PC-9 (cell line): ENCODE results near the gene EP400. TPM values are rescaled to one million over a fixed set of nuclear protein-coding genes. Genes with fewer than 3 reads are reported as not detected.

Experiments used
- BruUV-seq: library from RNA; stranded (reverse); fragments of 400-500 nt; replicated peaks from 2 replicates; lab custom pipeline; 2021; lab: Mats Ljungman, UMichigan
- CTCF ChIA-PET: fragments of 300-600 bp; sonication (Branson Sonifier 250); formaldehyde crosslinking; loops from one replicate; lab custom pipeline; 2022; ENCODE audit warnings: antibody characterized with exemption; lab: Charles Lee
- POLR2A ChIA-PET: fragments of 300-600 bp; sonication (Branson Sonifier 250); formaldehyde crosslinking; loops from one replicate; lab custom pipeline; 2022; ENCODE audit warnings: antibody characterized with exemption; ENCODE audit not compliant: unreplicated experiment; lab: Charles Lee
- DNase-seq, 2 experiments: peaks; one replicate each; pipeline versions ENCODE4 v3.0.0 to v3.0.0-alpha.2; 2015 to 2022; ENCODE audit warnings: mixed read lengths in 1 of 2
- H2AFZ ChIP-seq: fragments of 200-600 bp; sonication (generic); 2 replicates; pipeline ENCODE4 v1.8.1; 2017; ENCODE audit warnings: antibody characterized with exemption
- H3F3A ChIP-seq: fragments of 200-600 bp; sonication (generic); 2 replicates; pipeline ENCODE4 v1.8.1; 2017; ENCODE audit warnings: antibody characterized with exemption, mild to moderate bottlenecking, low read depth; ENCODE audit not compliant: insufficient read depth
- H3K27ac ChIP-seq: fragments of 200-600 bp; sonication (generic); 2 replicates; pipeline ENCODE4 v1.6.1; 2016; ENCODE audit warnings: mixed run types
- H3K27me3 ChIP-seq: fragments of 200-600 bp; sonication (generic); 2 replicates; pipeline ENCODE4 v1.6.1; 2016; ENCODE audit warnings: low read depth, mixed run types; ENCODE audit not compliant: insufficient read depth
- H3K36me3 ChIP-seq: fragments of 200-600 bp; sonication (generic); 2 replicates; pipeline ENCODE4 v1.6.1; 2016; ENCODE audit warnings: low read depth, mixed run types
- H3K4me1 ChIP-seq: fragments of 200-600 bp; sonication (generic); replicated peaks from 2 replicates; pipeline ENCODE4 v1.6.1; 2016; ENCODE audit warnings: mixed run types; ENCODE audit not compliant: insufficient read depth
- H3K4me2 ChIP-seq: fragments of 200-600 bp; sonication (generic); 2 replicates; pipeline ENCODE4 v1.6.1; 2017; ENCODE audit warnings: mixed run types
- H3K4me3 ChIP-seq: fragments of 200-600 bp; sonication (generic); 2 replicates; pipeline ENCODE4 v1.6.1; 2016; ENCODE audit warnings: mixed run types
- H3K79me2 ChIP-seq: fragments of 200-600 bp; sonication (generic); 2 replicates; pipeline ENCODE4 v1.6.1; 2017; ENCODE audit warnings: low read depth, mixed run types
- H3K9me2 ChIP-seq: fragments of 200-600 bp; sonication (generic); 2 replicates; pipeline ENCODE4 v1.8.1; 2017; ENCODE audit warnings: mild to moderate bottlenecking; ENCODE audit not compliant: insufficient read depth
- H3K9me3 ChIP-seq: fragments of 200-600 bp; sonication (generic); 2 replicates; pipeline ENCODE4 v1.8.1; 2016; ENCODE audit warnings: low read depth; ENCODE audit not compliant: insufficient read depth
- H4K20me1 ChIP-seq: fragments of 200-600 bp; sonication (generic); 2 replicates; pipeline ENCODE4 v1.8.1; 2017; ENCODE audit not compliant: insufficient read depth
- CTCF ChIP-seq: fragments of 200-600 bp; sonication (generic); conservative IDR thresholded peaks from 2 replicates; pipeline ENCODE4 v1.6.1; 2017; ENCODE audit warnings: mixed run types, antibody characterized with exemption, mild to moderate bottlenecking, moderate library complexity
- EZH2 ChIP-seq: fragments of 200-600 bp; sonication (generic); IDR thresholded peaks from 2 replicates; pipeline ENCODE4 v1.8.0; 2017; ENCODE audit warnings: antibody characterized with exemption, low read depth
- intact Hi-C: fragments of 100-400 bp; cut with micrococcal nuclease; formaldehyde crosslinking; loops from one replicate; pipeline ENCODE4 v1.10.0; 2022; ENCODE audit not compliant: unreplicated experiment
- total RNA-seq: library from RNA; stranded (reverse); gene quantifications from 2 replicates; pipeline ENCODE4 v1.2.3, GENCODE V29; 2021

The EP400 gene
- total RNA-seq, 1 experiment from 2014 or later: 50.3 TPM

DNA sequence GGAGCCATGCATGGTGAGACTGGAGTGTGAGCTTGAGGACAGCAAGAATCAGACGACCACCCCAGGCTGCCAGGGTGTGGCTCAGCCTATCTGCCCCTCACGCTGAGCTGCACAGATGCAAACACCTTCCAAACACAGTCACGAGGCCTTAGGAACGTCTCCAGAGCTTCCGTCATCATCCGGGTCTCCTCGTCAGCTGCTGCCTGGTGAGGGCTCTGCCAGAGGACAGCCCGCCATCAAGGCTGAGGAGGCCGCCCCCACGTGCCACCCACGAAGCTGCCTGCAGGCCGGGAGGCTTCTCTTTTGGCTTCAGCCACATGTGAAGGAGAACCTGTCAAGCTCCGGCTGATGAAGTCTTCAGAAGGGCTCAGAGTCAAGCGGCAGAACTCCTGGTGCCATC, 180.9 kb downstream of the EP400 start:
- CTCF ChIA-PET: no interaction called here

More for the DNA sequence above, 180.9 kb downstream of the EP400 start:
- Histone ChIP-seq H3K9me2 (no peaks in the 10 kb centered on the region), H3K27me3 (no peaks in the 10 kb centered on the region), H3F3A (no peaks in the 10 kb centered on the region; the same call in 1 of the 2 replicates), H3K79me2 (no peaks in the 10 kb centered on the region), H3K27ac (no peak overlapping the region), H2AFZ (no peak overlapping the region), H3K4me3 (no peak overlapping the region), H3K36me3 (peaks cover 14% of the 10 kb centered on the region; the same call in 1 of the 2 replicates), H4K20me1 (0 out of 2 replicates have a peak, but pooled peaks cover 5% of the 10 kb centered on the region), H3K9me3 (no peaks in the 10 kb centered on the region), H3K4me1 (no peaks in the 10 kb centered on the region), H3K4me2 (no peak overlapping the region)
- POLR2A ChIA-PET: no interaction called here
- no TSS peak for BruUV-seq
- intact Hi-C loops: no loop called here
- no peak for TF ChIP-seq CTCF
- TF ChIP-seq EZH2: no peak
- no peak for DNase-seq

Other genes with a start within 250 kb of the EP400 start
- 40.7 and 41.9 TPM in 2 replicates for gene SFSWAP, start 238.9 kb upstream of the EP400 start, total RNA-seq
- gene MMP17, start 121.5 kb upstream of the EP400 start, total RNA-seq: 3.3 and 5.4 TPM in 2 replicates
- 50.8 and 70.5 TPM in 2 replicates for gene ULK1, start 55.3 kb upstream of the EP400 start, total RNA-seq
- 36.4 and 37.0 TPM in 2 replicates for gene PUS1, start 20.7 kb upstream of the EP400 start, total RNA-seq
- 16.2 and 19.7 TPM in 2 replicates for gene DDX51, start 194.4 kb downstream of the EP400 start, total RNA-seq
- 24.1 and 27.1 TPM in 2 replicates for gene NOC4L, start 194.5 kb downstream of the EP400 start, total RNA-seq